ENCODE measurements around the gene COX8A. TPM values are rescaled to one million over a fixed set of nuclear protein-coding genes. Genes with fewer than 3 reads are reported as not detected.

Gene COX8A
- total RNA-seq = 199 TPM

GRCh38 chr11:63974259-63975143 lies at the start of gene COX8A:
Gene COX8A (plus strand): TSS chr11:63974620. CDS start chr11:63974681, 61 bp downstream.

GRCh38 chr11:63938479-63939396 lies 35.7 kb upstream of the COX8A start, which contains the start of gene NAA40:
Gene NAA40 (plus strand): TSS chr11:63939002. CDS start chr11:63939097, 95 bp downstream.

GRCh38 chr11:63986156-63986931 lies 11.9 kb downstream of the COX8A start, which contains the start of gene OTUB1:
Gene OTUB1 (plus strand): TSS chr11:63986438. CDS start chr11:63986457, 19 bp downstream.

Other genes with a start within 250 kb of the COX8A start
- gene ZFTA, start 205.8 kb upstream of the COX8A start, total RNA-seq = 36.8 TPM
- gene SPINDOC, start 161.2 kb upstream of the COX8A start, total RNA-seq = 10.9 TPM
- 20.9 TPM for gene MARK2, start 135.5 kb upstream of the COX8A start, total RNA-seq
- gene RCOR2, start 57.5 kb upstream of the COX8A start, total RNA-seq = 28.1 TPM
- 30.2 TPM for gene NAA40, start 35.6 kb upstream of the COX8A start, total RNA-seq
- gene OTUB1, start 11.8 kb downstream of the COX8A start, total RNA-seq = 41.8 TPM
- 14.0 TPM for gene FLRT1, start 61.3 kb downstream of the COX8A start, total RNA-seq
- gene MACROD1, start 191.5 kb downstream of the COX8A start, total RNA-seq = 22.4 TPM
- gene STIP1, start 211.6 kb downstream of the COX8A start, total RNA-seq = 135 TPM
- gene FERMT3, start 232.1 kb downstream of the COX8A start, total RNA-seq = 8.3 TPM

All from camera-type eye (tissue), 1 donor.